Activated CD4-positive, alpha-beta memory T cell treated with anti-CD3 and anti-CD28 coated beads, Interleukin-2, amount 10 ng/mL, durations not matched to agents 7 days and 5 days (primary cell): ENCODE results near the gene ZNF582. TPM values are rescaled to one million over a fixed set of nuclear protein-coding genes. Genes with fewer than 3 reads are reported as not detected.

Experiments
- CTCF ChIA-PET: fragments of 350-600 bp; sonication (Branson Sonifier 250); formaldehyde crosslinking; loops from one replicate; lab custom pipeline; 2021; ENCODE audit warnings: antibody characterized with exemption, inconsistent platforms; lab: Charles Lee
- POLR2A ChIA-PET: fragments of 350-600 bp; sonication (Branson Sonifier 250); formaldehyde crosslinking; loops from one replicate; lab custom pipeline; 2021; ENCODE audit warnings: antibody characterized with exemption; lab: Charles Lee
- DNase-seq: peaks from one replicate; pipeline ENCODE4 v3.0.0-alpha.2; 2020
- H3K27ac Mint-ChIP-seq: one replicate; pipeline ENCODE4 v1.8.0; 2021; ENCODE audit warnings: mild to moderate bottlenecking, mixed read lengths
- H3K27me3 Mint-ChIP-seq: one replicate; pipeline ENCODE4 v1.8.0; 2021; ENCODE audit warnings: mixed read lengths
- H3K36me3 Mint-ChIP-seq: one replicate; pipeline ENCODE4 v1.8.0; 2021; ENCODE audit warnings: low read depth, mixed read lengths
- H3K4me1 Mint-ChIP-seq: one replicate; pipeline ENCODE4 v1.8.0; 2021; ENCODE audit warnings: mixed read lengths
- H3K4me3 Mint-ChIP-seq: one replicate; pipeline ENCODE4 v1.8.0; 2021; ENCODE audit warnings: mild to moderate bottlenecking, mixed read lengths
- H3K9me3 Mint-ChIP-seq: one replicate; pipeline ENCODE4 v1.8.0; 2021; ENCODE audit warnings: mixed read lengths
- total RNA-seq, 2 experiments: library from RNA; stranded (reverse); gene quantifications; one replicate each; pipeline ENCODE4 v1.2.3, GENCODE V29; 2021

Gene ZNF582
- total RNA-seq, 2 experiments from 2014 or later, result 0.93 to 1.5 TPM

GRCh38 chr19:56377105-56377924 lies 16.0 kb downstream of the ZNF582 start:
- no peak overlapping the region for H3K4me3 Mint-ChIP-seq
- peaks cover 62% of the 10 kb centered on the region for H3K9me3 Mint-ChIP-seq
- H3K4me1 Mint-ChIP-seq, result peaks cover 2% of the 10 kb centered on the region
- CTCF ChIA-PET, result no interaction called here
- POLR2A ChIA-PET, result no interaction called here
- peaks cover 35% of the 10 kb centered on the region for H3K36me3 Mint-ChIP-seq
- H3K27ac Mint-ChIP-seq, result no peak overlapping the region
- H3K27me3 Mint-ChIP-seq, result no peaks in the 10 kb centered on the region
- DNase-seq, result no peak

- Mint-ChIP-seq H3K36me3 (peaks cover 36% of the 10 kb centered on the region), H3K9me3 (peaks cover 55% of the 10 kb centered on the region), H3K4me1 (peaks cover 15% of the 10 kb centered on the region), H3K27me3 (peaks cover 3% of the 10 kb centered on the region), H3K4me3 (no peak overlapping the region), H3K27ac (no peak overlapping the region)
- no peak for DNase-seq
- POLR2A ChIA-PET, result no interaction called here
- CTCF ChIA-PET, result no interaction called here
These were observed 21.1 kb downstream of the ZNF582 start for GRCh38 chr19:56372281-56372680.

- DNase-seq, result no peak
- Mint-ChIP-seq H3K9me3 (peaks cover 57% of the 10 kb centered on the region), H3K36me3 (peaks cover 30% of the 10 kb centered on the region), H3K27me3 (peaks cover 3% of the 10 kb centered on the region), H3K27ac (no peak overlapping the region), H3K4me3 (no peak overlapping the region), H3K4me1 (peaks cover 15% of the 10 kb centered on the region)
- CTCF ChIA-PET, result no interaction called here
- POLR2A ChIA-PET, result no interaction called here
These were observed 23.3 kb downstream of the ZNF582 start for GRCh38 chr19:56369886-56370676.

- Mint-ChIP-seq H3K9me3 (peaks cover 51% of the 10 kb centered on the region), H3K4me1 (peaks cover 15% of the 10 kb centered on the region), H3K36me3 (peaks cover 12% of the 10 kb centered on the region), H3K27ac (peak overlapping the region; percentile 48), H3K4me3 (peak overlapping the region; percentile 71), H3K27me3 (peaks cover 3% of the 10 kb centered on the region)
- peak; percentile 72 for DNase-seq
- ChIA-PET CTCF (interaction anchor here (1.0 to 1.1 kb wide), 2 partner anchors 10 to 24 kb away, joined by 3 to 4 read pairs; no protein-coding TSS in a partner anchor), POLR2A (interaction anchor here (1.2 kb wide), 1 partner anchor 247 kb away, joined by 4 read pairs; the partner anchor contains the start of gene ZNF787)
These were observed 25.3 kb downstream of the ZNF582 start for GRCh38 chr19:56367829-56368711.

- Mint-ChIP-seq H3K27me3 (no peaks in the 10 kb centered on the region), H3K27ac (no peak overlapping the region), H3K36me3 (no peaks in the 10 kb centered on the region), H3K4me1 (no peaks in the 10 kb centered on the region), H3K9me3 (peaks cover 35% of the 10 kb centered on the region), H3K4me3 (no peak overlapping the region)
- DNase-seq, result no peak
- ChIA-PET POLR2A (no interaction called here), CTCF (no interaction called here)
These were observed 32.5 kb downstream of the ZNF582 start for GRCh38 chr19:56360841-56361240.

- CTCF ChIA-PET, result no interaction called here
These were observed 36.4 kb downstream of the ZNF582 start for GRCh38 chr19:56356944-56357343.

GRCh38 chr19:56355517-56355916 lies 37.8 kb downstream of the ZNF582 start:
- Mint-ChIP-seq H3K4me3 (no peak overlapping the region), H3K4me1 (no peaks in the 10 kb centered on the region), H3K27me3 (no peaks in the 10 kb centered on the region), H3K27ac (no peak overlapping the region), H3K9me3 (peaks cover 12% of the 10 kb centered on the region), H3K36me3 (no peaks in the 10 kb centered on the region)
- POLR2A ChIA-PET, result no interaction called here
- DNase-seq, result no peak
- CTCF ChIA-PET, result no interaction called here

More at GRCh38 chr19:56356944-56357343, 36.4 kb downstream of the ZNF582 start:
- H3K4me1 Mint-ChIP-seq, result no peaks in the 10 kb centered on the region
- H3K27me3 Mint-ChIP-seq, result no peaks in the 10 kb centered on the region
- POLR2A ChIA-PET, result no interaction called here
- no peak overlapping the region for H3K4me3 Mint-ChIP-seq
- peaks cover 17% of the 10 kb centered on the region for H3K9me3 Mint-ChIP-seq
- no peak for DNase-seq
- H3K27ac Mint-ChIP-seq, result no peak overlapping the region
- no peaks in the 10 kb centered on the region for H3K36me3 Mint-ChIP-seq

GRCh38 chr19:56351208-56351607 lies 42.1 kb downstream of the ZNF582 start:
- H3K27me3 Mint-ChIP-seq, result no peaks in the 10 kb centered on the region
- CTCF ChIA-PET, result interaction anchor here (1.1 kb wide), 1 partner anchor 98 kb away, joined by 3 read pairs; no protein-coding TSS in a partner anchor
- H3K27ac Mint-ChIP-seq, result no peak overlapping the region
- H3K9me3 Mint-ChIP-seq, result no peaks in the 10 kb centered on the region
- POLR2A ChIA-PET, result no interaction called here
- no peaks in the 10 kb centered on the region for H3K4me1 Mint-ChIP-seq
- H3K4me3 Mint-ChIP-seq, result no peak overlapping the region
- no peak for DNase-seq
- no peaks in the 10 kb centered on the region for H3K36me3 Mint-ChIP-seq

GRCh38 chr19:56350416-56351045 lies 42.8 kb downstream of the ZNF582 start:
- peak; percentile 39 for DNase-seq
- no peaks in the 10 kb centered on the region for H3K4me1 Mint-ChIP-seq
- H3K27ac Mint-ChIP-seq, result no peak overlapping the region
- CTCF ChIA-PET, result interaction anchor here (2.4 kb wide), 1 partner anchor 285 kb away, joined by 9 read pairs; no protein-coding TSS in a partner anchor
- H3K27me3 Mint-ChIP-seq, result no peaks in the 10 kb centered on the region
- POLR2A ChIA-PET, result no interaction called here
- H3K4me3 Mint-ChIP-seq, result no peak overlapping the region
- H3K36me3 Mint-ChIP-seq, result no peaks in the 10 kb centered on the region
- H3K9me3 Mint-ChIP-seq, result no peaks in the 10 kb centered on the region

GRCh38 chr19:56348289-56348877 lies 45.0 kb downstream of the ZNF582 start:
- POLR2A ChIA-PET, result no interaction called here
- Mint-ChIP-seq H3K9me3 (no peaks in the 10 kb centered on the region), H3K4me1 (no peaks in the 10 kb centered on the region), H3K4me3 (no peak overlapping the region), H3K36me3 (no peaks in the 10 kb centered on the region), H3K27ac (no peak overlapping the region), H3K27me3 (no peaks in the 10 kb centered on the region)
- CTCF ChIA-PET, result interaction anchor here (0.7 to 2.4 kb wide), 14 partner anchors 11 to 751 kb away, joined by 3 to 9 read pairs (median 4); no protein-coding TSS in a partner anchor
- DNase-seq, result peak; percentile 20

- ChIA-PET POLR2A (no interaction called here), CTCF (interaction anchor here (0.7 to 1.7 kb wide), 5 partner anchors 12 to 752 kb away, joined by 3 to 5 read pairs (median 3); no protein-coding TSS in a partner anchor)
- H3K27me3 Mint-ChIP-seq, result no peaks in the 10 kb centered on the region
- H3K9me3 Mint-ChIP-seq, result peaks cover 6% of the 10 kb centered on the region
- H3K4me1 Mint-ChIP-seq, result no peaks in the 10 kb centered on the region
- H3K27ac Mint-ChIP-seq, result no peak overlapping the region
- H3K4me3 Mint-ChIP-seq, result no peak overlapping the region
- no peaks in the 10 kb centered on the region for H3K36me3 Mint-ChIP-seq
- DNase-seq, result no peak
These were observed 46.1 kb downstream of the ZNF582 start for GRCh38 chr19:56347163-56347778.
